Stimulated activated CD8-positive, alpha-beta memory T cell treated with anti-CD3 and anti-CD28 coated beads, Interleukin-7, amount 100 ng/mL, for 48 hours (primary cell): ENCODE measurements around the gene POU2F1.

Source experiments
- DNase-seq, 2 donors: peaks; one replicate each; pipeline ENCODE4 v3.0.0-alpha.2; 2020; ENCODE audit warnings: low read depth in 1 of 2; ENCODE audit errors: extremely low read depth in 1 of 2

The POU2F1 gene

GRCh38 chr1:167435484-167435883 lies 214.8 kb downstream of the POU2F1 start:
- DNase-seq: no peak

DNA sequence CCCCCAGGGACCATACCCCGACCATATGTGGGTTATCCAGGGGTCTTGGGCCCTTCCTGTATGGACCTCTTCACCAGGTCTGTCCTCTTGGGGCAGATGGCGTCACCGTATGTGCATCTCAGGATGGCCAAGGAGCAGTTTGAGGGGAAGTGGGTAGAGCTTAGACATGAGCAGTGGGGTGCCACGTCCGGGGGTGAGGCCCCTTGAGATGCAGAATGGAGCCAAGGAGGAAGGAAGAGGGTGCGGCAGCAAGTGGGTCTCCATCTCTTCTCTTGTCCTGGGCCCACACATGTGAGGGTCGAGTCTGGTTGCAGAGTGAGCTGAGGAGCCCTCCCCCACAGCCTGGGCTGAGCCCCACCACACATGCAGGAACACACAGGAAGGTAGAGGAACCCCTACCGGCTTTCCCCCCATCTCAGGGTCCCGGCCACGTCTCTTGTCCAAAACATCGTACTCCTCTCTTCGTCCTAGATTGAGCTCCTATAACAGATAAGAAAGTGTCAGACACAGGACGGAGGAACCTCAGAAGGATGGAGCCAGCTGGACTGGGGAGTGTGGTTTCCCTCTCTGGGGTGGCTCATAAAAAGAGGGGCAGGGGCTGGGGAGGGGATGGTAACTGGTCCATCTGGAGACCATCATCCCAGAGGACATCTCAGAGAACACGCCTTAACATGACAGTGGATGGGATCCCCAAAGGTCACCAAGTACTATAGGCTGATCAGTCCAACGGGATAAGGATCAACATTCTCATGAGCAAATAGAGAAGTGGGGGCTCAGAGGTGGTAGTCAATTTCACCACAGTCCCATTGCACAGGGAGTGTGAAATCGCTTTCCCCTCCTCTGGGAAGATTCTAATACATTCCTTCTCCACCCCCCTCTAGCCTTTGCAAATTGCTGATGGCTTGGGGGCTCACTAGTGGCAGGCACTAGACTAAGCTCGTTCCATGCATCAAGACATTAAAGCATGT lies 217.8 kb downstream of the POU2F1 start:
- DNase-seq: no peak

- no peak for DNase-seq
These were observed 218.8 kb downstream of the POU2F1 start for GRCh38 chr1:167439301-167439988.

GRCh38 chr1:167440345-167440744 lies 219.7 kb downstream of the POU2F1 start:
- no peak for DNase-seq

DNA sequence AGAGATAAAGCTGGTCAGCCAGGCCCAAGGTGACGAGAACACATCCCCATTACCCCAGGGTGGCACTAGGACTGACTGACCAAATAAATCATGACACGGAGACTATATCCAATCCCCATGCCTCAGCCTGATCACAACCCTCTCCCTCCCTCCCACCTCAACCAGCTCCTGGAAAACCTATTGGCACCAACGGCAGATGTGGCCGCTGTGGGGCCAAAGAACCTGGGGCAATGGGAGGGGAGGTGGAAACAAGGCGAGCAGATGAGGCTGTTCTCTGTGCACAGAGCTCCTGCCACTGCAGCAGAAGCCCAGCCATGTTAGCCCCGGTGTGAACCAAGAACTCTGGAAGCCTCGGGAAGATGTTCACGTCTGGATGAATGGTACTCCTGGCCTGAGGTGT lies 220.1 kb downstream of the POU2F1 start:
- no peak for DNase-seq

DNA sequence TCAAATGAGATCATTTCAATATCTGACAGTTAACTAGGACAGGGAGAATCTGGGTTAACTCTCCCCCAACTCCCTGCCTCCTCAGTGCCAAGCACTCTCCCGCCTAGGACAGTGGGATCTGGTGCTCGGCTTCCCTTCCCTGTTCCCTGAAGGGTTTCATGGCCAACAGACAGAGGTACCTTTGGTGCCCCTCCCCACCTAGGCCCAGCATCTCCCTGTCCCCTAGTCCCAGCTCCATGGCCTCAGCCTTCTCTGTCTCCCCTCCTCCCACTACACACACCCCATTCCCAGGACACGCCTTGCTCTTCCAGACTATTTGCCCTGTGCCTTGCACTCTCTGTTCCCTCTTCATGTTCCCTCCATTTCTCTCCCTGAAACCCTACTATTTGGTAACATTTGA lies 220.5 kb downstream of the POU2F1 start:
- no peak for DNase-seq

DNA sequence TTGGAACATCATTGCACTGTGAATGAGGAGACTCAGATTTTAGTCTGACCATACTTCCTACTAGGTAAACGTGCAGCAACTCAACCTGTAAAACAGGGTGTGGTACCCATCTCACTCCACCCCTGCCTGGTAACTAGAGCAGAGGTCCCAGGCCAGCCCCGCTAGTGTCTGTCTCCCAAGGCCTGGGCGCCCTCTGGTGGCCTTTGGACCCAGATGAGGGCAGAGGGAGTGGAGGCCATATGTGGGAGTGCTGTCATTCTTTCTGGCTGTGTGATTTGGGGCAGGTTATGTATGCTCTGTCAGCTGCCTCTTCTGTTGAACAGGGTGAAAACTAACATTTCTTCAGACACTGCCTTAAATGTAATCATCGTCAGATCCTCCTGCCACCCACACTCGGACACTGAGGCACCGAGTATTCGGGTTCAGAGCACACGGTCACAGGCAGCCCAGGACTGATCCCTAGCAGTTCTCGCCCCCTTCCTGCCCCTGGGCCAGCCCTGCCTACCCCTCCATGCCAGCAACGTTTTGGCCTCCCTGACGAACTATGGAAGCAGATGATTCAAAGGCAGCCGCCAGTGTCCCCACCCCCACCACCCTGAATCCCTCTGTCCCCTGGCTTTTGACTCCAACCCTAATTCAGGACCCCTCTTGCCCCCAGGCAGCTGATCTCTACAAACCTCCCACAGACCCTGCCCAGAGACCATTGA lies 221.6 kb downstream of the POU2F1 start:
- DNase-seq: peak; percentile 66 to 84

DNA sequence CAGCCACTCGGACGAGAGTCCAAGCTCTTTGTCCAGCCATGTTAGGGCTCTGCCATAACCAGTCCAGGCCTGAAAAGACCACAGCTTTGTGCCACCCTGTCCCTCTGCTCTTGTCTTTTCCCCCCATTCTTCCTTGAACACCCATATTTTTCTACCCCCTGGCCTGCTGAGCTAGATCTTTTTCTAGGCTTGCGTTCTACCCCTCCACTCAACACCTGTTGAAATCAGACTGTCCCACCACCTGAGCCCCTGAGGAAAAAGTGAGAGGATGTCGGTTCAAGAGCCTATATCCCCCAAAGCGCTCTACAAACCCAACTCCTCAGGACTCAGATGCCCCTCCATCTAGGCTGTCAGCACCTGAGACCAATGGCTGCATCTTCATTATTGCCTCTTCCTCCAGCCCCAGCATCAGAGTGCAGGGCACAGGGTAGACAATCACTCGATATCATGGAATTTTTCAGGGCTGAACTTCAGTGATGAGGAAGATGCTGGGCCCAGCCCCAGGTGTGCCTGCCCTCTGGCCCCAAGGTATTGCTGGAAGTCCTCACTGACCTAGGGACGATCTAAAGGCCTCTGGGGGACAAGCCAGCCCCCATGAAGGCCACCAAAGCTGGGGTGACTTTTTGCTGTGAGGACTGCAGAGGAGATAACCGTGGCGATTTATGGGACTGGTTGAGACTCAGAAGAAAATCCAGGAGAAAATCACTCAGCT lies 222.3 kb downstream of the POU2F1 start:
- DNase-seq: no peak

DNA sequence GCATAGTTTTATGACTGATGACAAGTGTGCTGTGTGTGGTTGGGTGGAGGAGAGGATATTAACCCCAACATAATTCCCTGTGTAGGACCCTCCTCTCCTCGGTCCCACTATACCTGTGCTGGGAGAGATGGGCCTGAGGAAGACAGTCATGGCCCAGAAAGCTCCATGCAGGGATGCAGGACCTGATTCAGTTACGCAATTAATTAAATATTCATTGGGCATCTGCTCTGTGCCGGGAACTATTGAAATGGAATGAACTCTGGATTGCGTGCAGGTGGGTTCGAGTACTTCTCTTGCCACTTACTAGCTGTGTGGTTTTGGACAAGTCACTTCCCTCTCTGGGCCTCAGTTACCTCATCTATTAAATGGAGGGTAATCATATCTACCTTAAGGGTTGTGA lies 223.1 kb downstream of the POU2F1 start:
- DNase-seq: no peak

DNA sequence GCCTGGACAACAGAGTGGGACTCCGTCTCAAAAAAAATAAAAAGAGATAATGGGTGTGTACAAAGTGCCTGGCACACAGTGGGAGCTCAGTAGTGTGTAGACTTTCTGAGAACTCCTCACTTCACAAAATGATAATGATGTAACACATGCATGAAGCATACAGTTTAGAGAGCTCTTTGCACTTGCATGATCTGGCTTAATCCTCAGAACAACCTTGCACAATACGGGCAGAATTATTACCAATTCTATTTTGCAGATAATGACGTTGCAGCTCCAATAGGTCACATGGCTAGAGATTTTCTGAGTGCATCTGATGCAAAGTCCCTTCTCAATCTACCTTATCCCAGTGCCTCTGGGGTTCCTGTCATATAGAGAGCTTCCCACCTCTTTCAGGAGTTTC lies 226.3 kb downstream of the POU2F1 start:
- no peak for DNase-seq

DNA sequence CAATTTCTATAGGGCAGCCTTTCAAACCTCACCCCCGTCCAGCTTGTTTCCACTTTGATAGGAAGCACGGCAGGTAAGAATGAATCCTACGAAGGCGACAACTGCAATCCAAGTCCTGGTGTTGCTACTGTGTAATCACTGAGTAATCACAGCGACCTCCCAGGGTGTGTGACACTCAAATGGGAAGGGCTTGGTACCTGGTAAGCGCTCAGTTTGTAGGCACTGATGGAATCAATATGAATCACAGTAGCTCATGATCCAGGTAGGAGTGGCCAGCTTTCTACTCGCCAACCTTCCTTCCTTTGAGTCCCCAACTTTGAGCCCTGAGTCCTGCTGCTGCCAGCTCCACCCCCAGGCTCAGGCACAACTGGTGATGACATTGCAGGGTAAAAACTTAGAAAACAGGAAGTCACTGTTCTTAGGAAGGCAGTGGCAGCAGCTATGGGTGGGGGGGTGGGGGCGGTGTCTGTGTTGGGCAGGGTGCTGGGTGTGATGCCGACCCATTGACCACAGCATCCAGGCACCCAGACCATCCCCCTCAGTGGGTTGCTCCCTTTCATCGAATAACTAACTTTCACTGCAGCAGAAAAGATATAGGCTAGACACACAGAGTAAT lies 226.9 kb downstream of the POU2F1 start:
- peak; percentile 50 to 76 for DNase-seq

- no peak for DNase-seq
These were observed 230.2 kb downstream of the POU2F1 start for GRCh38 chr1:167450843-167451242.

- no peak for DNase-seq
These were observed 231.8 kb downstream of the POU2F1 start for GRCh38 chr1:167452483-167452882.

DNA sequence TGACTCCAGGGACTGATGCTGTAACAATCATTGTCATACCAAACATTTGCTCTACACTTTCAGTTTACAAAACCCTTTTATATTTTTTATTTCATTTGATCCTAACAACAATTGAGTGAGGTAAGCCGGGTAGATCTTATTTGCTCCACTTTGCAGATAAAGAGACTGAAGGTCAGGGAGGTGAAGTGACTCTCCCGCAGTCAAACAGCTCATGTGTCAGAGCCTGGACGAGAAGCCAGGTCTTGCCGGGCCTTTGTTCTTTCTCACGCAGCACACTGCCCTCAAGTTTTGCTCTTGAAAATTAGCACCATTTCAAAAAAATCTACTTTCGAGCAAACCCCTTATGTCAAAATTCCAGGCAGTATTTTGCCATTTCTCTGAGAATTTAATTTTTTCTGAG lies 232.4 kb downstream of the POU2F1 start:
- no peak for DNase-seq

DNA sequence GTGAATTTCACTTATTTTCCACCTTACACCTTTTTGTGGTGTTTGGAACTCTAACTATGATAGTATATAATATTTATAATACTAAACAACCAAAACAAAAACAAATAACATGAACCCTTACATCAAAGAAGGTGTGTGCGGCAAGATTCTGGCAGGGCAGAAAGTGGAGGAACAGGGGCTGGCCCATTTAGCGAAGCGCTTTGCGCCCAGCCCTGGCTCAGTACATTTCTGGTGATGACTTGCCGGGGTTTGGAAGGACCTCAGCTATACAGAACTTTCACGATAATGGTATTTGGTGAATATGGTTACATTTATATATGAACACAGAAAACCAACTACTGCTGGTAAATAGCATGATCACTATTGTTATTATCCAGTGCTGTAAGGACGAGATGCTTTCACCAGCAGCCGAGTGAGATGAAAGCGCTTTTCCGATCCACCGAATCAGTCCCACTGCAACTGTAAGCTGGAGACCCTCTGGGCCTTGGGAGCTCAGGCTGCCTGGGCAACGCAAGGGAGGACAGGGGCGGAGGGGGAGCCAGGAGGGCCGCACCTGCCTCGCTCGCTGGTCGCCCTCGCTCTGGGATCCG lies 233.7 kb downstream of the POU2F1 start:
- DNase-seq: no peak

DNA sequence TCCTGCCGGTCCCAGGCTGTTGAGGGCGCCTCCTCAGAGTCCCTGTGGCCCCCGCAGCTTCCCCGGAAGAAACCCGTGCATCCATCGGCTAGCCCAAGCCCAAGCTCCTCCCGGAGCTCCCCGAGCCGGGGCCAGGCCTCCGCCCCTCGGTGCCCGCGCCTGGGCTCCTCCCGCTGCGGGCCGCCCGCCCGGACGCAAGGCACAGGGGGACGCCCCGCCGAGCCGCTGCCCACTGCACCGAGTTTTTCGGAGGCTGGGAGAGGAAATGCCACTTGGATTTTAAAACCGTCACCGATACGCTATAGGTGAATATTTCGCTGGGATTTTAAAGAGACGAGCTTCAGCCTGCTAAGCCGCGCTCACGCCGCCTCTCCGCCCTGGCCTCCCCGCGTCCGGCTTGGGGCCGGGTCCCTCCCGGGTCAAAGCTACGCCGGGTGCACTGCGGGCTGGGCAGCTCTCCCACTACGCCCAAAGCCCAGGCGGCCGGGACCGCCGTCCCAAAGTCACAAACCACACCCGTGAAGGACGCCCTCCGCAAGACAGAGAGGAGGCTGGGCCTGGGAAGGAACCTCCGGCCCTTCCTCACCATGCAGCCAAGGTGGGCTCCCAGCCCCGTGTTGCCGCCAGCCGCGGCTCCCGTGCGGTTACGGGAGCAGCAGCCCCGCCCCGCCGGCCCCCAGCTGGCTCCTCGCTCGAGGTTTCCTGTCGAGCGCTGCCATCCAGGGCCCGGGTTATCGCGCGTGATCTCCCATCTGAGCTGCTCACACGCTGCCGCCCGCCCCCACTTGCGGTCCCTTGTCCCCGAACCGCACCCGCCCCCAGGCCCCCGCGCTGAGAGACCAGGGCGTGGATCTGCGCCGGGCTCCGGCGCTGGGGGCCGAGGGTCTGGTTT lies 234.5 kb downstream of the POU2F1 start:
- DNase-seq: peak in 1 of 2 donors; percentile 70

DNA sequence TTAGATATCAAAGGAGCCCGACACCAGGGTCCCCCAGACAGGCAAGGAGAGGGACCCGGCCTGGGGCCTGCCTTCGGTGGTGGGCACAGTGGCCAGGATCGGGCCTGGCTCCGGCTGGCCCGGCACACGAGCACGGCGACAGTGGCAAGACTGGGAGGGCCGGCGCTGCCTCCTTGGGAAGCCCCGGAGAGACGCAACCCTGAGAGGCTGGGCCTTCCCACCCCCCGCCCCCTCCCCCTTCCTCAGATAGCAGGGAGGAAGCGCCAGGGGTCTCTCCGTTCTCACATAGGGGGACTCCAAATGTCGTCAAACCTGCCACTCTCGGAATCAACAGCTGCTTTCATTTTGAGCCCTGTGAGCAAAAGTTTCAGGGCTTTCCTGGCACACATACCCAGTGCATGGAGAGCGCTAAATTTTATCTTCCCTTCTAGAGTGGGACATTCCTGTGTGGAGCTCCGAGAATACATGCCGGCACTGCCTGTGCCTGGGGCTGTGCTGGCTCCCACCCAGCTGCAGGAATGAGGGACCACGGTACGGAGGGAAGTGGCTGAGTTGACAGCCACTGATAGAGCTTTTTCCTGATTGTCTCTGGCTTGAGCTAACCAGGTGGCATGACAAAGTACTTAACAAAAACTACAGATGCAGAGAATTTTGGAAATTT lies 235.2 kb downstream of the POU2F1 start:
- DNase-seq: no peak

DNA sequence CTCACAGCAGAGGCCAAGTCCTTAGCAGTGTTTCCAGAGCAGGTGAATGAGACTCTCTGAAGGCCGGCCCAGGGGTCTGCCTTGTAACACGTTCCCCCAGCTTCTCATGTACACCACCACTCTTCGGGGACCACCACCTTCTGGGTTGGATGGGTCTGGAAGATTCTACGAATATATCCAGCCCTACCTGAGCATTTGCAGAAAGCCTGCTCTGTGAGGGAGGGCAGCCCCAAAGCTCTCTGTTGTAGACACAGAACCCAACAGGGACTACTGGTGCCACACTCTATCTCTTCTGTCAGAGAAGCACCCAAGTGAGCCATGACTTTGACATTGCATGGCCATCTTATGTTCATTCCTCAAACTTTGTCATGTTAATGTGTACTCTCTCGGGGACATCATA lies 235.8 kb downstream of the POU2F1 start:
- no peak for DNase-seq

DNA sequence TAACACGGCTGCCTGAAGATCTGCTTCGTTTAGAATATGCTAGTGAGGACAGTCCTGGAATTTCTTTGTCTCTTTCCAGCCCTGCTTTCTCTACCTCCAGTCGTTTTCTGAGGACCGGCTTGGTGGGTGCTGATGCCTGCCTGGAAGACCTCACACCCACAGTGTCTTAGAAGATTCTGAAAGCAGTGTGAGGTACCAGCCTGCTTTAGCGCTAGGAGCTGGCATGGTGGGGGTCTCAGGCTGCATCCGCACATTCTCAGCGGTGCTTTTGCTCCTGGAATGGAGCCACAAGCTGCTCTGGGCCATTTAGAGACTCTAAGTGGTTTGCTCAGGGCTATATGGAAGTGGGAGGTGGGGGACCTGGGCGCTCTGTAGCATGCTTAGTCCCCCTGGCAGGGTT lies 236.2 kb downstream of the POU2F1 start:
- no peak for DNase-seq
